Right ventricle myocardium superior (tissue), 1 donor: ENCODE data around the gene GPR148. TPM values are rescaled to one million over a fixed set of nuclear protein-coding genes. Genes with fewer than 3 reads are reported as not detected.
A peak's percentile ranks its signal among the peaks of the same experiment; 100 is the strongest.

Experiments
- ATAC-seq: fragments of 200-7000 bp; cut with Tn5 transposase; one replicate; pipeline ENCODE4 v1.9.1; 2020; ENCODE audit warnings: mild to moderate bottlenecking; ENCODE audit not compliant: poor library complexity
- DNase-seq: peaks from one replicate; pipeline ENCODE4 v3.0.0-alpha.2; 2020
- intact Hi-C: fragments of 100-400 bp; cut with DNase I; formaldehyde crosslinking; loops from one replicate; pipeline ENCODE4 v1.11.2; 2022
- total RNA-seq: library from RNA; stranded (reverse); fragmentation: NEBNext Ultra II Directional; extraction: Animal tissue kit (Norgen Biotek cat#: 25700); gene quantifications from one replicate; pipeline ENCODE4 v1.2.1, GENCODE V29; 2021
- donor health status: DM: no; HTN: yes; CAD: no; lungs with severe emphysema.

Gene GPR148
- total RNA-seq, 1 donor from 2014 or later: not detected

- no peak for ATAC-seq
- DNase-seq: no peak
- intact Hi-C loops: no loop called here
Observed at GRCh38 chr2:130743278-130743677, 14.4 kb downstream of the GPR148 start.

- DNase-seq (no peak), ATAC-seq (peak; percentile 88)
- intact Hi-C loops: no loop called here
Observed at GRCh38 chr2:130744287-130745117, 15.6 kb downstream of the GPR148 start.

- DNase-seq: no peak
- intact Hi-C loops: no loop called here
- no peak for ATAC-seq
Observed at GRCh38 chr2:130749078-130749477, 20.2 kb downstream of the GPR148 start.

- intact Hi-C loops: no loop called here
- DNase-seq: no peak
- no peak for ATAC-seq
Observed at GRCh38 chr2:130749641-130750040, 20.8 kb downstream of the GPR148 start.

- ATAC-seq: no peak
- DNase-seq: no peak
- intact Hi-C loops: no loop called here
Observed at GRCh38 chr2:130754811-130755210, 25.9 kb downstream of the GPR148 start.

- ATAC-seq (no peak), DNase-seq (no peak)
- intact Hi-C loops: no loop called here
Observed at GRCh38 chr2:130755256-130756052, 26.6 kb downstream of the GPR148 start, which contains the start of gene AMER3. TSS of gene AMER3 (plus strand) at chr2:130755540. CDS start at chr2:130762073, 6,533 bp downstream.

GRCh38 chr2:130756053-130756873 lies 27.4 kb downstream of the GPR148 start:
- DNase-seq (no peak), ATAC-seq (peak; percentile 77)
- intact Hi-C loops: no loop called here

GRCh38 chr2:130756874-130757668 lies 28.2 kb downstream of the GPR148 start:
- ATAC-seq (no peak), DNase-seq (no peak)
- intact Hi-C loops: no loop called here

GRCh38 chr2:130759906-130760753 lies 31.3 kb downstream of the GPR148 start:
- intact Hi-C loops: no loop called here
- DNase-seq (no peak), ATAC-seq (no peak)

GRCh38 chr2:130760754-130761751 lies 32.2 kb downstream of the GPR148 start:
- no peak for ATAC-seq
- no peak for DNase-seq
- intact Hi-C loops: no loop called here

GRCh38 chr2:130762031-130762909 lies 33.4 kb downstream of the GPR148 start:
- intact Hi-C loops: no loop called here
- DNase-seq (no peak), ATAC-seq (no peak)

- ATAC-seq: no peak
Observed at GRCh38 chr2:130762910-130763385, 34.1 kb downstream of the GPR148 start.

GRCh38 chr2:130763405-130763804 lies 34.5 kb downstream of the GPR148 start:
- ATAC-seq: no peak
- intact Hi-C loops: no loop called here
- DNase-seq: no peak

More at GRCh38 chr2:130762910-130763385, 34.1 kb downstream of the GPR148 start:
- intact Hi-C loops: no loop called here
- DNase-seq: no peak

- DNase-seq (no peak), ATAC-seq (no peak)
- intact Hi-C loops: no loop called here
Observed at GRCh38 chr2:130764035-130764820, 35.4 kb downstream of the GPR148 start.

- DNase-seq: no peak
- no peak for ATAC-seq
- intact Hi-C loops: no loop called here
Observed at GRCh38 chr2:130764821-130765115, 35.9 kb downstream of the GPR148 start.
